NCI-H226 (cell line): Measurements from ENCODE around the gene DIO2.

ENCODE experiments used
- DNase-seq: peaks from one replicate; pipeline ENCODE4 v3.0.0-alpha.2; 2015

The DIO2 gene

DNA sequence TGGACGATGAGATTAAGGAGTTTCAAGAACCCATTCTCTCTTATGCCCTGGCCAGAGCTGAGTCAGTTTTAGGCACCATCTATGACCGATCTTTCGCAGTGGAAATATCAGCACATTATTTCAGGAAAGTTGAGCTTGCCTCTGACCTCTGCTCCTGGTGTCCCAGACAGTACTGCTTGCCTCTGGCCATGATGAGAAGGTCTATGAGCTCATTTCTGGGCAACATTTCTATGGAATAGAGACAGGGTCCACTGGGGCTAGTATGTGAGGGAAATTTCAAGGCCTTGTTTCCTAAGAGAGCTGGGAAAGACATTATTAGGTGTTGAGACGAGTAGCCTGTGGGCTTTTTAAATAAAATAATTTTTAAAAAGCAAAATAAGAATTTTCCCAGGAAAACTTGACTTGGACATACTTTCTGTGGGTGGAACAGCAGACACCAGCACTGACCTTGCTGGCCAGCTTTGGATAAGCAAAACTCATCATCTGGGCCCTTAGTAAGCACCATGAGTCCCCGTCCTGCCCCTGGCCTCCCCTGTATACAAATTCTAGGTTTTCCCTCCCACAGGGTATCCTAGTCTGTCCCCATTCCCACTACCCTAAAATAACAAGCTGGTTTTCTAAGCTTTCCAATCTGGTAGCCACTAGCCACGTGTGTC lies 43.4 kb downstream of the DIO2 start:
- no peak for DNase-seq

DNA sequence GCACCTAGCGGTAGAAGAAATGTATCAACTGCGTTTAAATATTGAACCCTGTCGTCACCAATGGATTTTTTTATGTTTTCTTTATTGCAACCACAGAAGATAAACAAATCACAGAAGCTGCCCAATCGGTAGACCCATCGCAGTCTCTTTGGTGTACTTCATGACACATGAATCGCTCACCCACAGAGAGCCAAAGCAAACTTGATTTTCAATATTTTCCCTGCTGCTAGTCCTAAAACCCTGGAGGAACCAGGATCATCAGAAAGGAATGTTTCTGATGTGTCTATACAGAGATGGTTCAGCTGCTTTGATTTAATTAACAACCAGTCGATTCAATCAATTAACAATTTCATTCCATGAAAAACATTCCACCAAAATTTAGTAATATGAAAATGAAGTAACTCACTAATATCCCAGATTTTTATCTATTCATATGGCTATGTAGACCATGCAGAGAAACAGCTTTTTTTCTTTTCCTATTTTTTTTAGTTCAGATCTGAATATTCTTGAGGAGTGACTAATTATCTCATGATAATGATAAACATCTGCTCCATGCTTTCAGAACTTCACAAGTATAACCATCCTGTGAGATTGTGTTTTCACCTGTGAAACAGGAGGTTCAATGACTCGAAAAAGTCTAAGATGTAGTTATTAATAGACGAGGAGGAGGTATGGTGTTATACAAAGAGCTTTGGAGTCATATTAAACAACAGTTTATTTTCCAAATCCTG lies 46.1 kb downstream of the DIO2 start:
- DNase-seq = peak; percentile 29

DNA sequence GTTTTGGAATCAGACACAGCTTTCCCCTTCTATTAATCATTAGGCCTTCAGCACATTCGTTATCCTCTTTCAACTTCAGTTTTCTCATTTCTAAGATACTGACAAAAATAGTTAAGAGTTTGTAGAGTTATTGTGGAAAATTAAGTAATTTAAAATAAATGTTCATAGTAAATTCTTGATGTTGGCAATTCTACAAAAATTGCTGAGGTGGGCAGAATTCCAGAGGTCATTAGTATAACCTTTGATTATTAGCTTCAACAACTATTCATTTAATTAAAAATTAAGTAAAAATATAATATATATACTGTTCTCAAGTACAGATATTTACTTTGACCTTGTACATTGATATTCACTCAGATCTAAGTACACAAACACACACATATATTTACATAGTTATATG lies 58.5 kb downstream of the DIO2 start:
- DNase-seq = no peak

DNA sequence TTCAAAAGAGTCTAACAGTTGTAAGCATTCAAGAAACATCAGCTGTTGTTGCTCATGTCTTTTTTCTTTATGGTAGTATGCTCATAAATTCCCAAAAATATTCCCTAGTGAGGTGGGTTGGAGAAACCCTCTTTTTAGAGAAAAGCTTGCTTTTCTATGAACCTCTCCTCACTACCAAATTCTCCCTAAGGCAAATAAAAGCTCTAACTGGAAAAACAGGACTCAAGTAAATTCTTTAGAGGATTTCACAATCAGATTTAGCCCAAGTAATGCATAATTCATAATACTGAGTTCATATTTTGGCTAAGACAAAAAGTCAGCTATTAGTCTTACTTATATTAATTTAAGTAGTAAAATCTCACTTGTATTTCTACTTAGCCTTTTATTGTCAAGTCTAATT lies 59.1 kb downstream of the DIO2 start:
- no peak for DNase-seq

DNA sequence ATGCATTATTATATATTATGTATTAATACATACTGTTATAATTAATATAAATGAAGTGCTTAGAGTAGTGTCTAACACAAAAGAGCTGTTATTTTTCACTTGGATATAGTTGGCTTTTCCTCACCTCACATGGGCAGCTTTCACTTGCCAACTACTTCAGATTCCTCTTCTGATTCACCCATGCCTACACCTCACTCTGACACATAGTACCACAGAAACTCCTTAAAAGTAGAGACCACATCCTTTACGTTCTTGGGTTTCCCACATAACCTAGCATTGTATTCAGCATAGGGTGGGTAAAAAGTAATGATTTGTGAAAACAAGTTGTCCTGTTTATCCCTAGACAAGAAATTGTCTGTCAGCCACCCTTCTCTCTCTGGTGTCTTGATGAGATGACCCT lies 61.0 kb downstream of the DIO2 start:
- peak; percentile 81 for DNase-seq
